Smooth muscle cell (in vitro differentiated cells): ENCODE results near the gene MAP4K5. TPM values are rescaled to one million over a fixed set of nuclear protein-coding genes. Genes with fewer than 3 reads are reported as not detected.

Experiments used
- DNase-seq: peaks from one replicate; lab custom pipeline; 2025; ENCODE audit not compliant: unreplicated experiment; lab: John Stamatoyannopoulos, UW
- H2AFZ ChIP-seq: fragments of 200-600 bp; sonication (generic); 2 replicates; pipeline ENCODE4 v1.6.0; 2016; ENCODE audit warnings: antibody characterized with exemption, low read depth, mild to moderate bottlenecking
- H3F3A ChIP-seq: fragments of 200-600 bp; sonication (generic); 2 replicates; pipeline ENCODE4 v1.6.0; 2017; ENCODE audit warnings: antibody characterized with exemption, low read depth
- H3K27ac ChIP-seq: fragments of 200-600 bp; sonication (generic); 2 replicates; pipeline ENCODE4 v1.5.1; 2016; ENCODE audit warnings: low read depth, mild to moderate bottlenecking
- H3K27me3 ChIP-seq: fragments of 200-600 bp; sonication (generic); 2 replicates; pipeline ENCODE4 v1.6.1; 2016; ENCODE audit warnings: low read depth, mild to moderate bottlenecking
- H3K36me3 ChIP-seq: fragments of 200-600 bp; sonication (generic); 2 replicates; pipeline ENCODE4 v1.5.1; 2016; ENCODE audit warnings: low read depth
- H3K4me1 ChIP-seq: fragments of 200-600 bp; sonication (generic); 2 replicates; pipeline ENCODE4 v1.5.1; 2016; ENCODE audit warnings: low read depth
- H3K4me2 ChIP-seq: fragments of 200-600 bp; sonication (generic); 2 replicates; pipeline ENCODE4 v1.6.0; 2016; ENCODE audit warnings: mild to moderate bottlenecking
- H3K4me3 ChIP-seq: fragments of 200-600 bp; sonication (generic); 2 replicates; pipeline ENCODE4 v1.5.1; 2016; ENCODE audit warnings: mild to moderate bottlenecking
- H3K79me2 ChIP-seq: fragments of 200-600 bp; sonication (generic); 2 replicates; pipeline ENCODE4 v1.6.0; 2016; ENCODE audit warnings: low read depth, mild to moderate bottlenecking
- H3K9ac ChIP-seq: fragments of 200-600 bp; sonication (generic); 2 replicates; pipeline ENCODE4 v1.6.0; 2016; ENCODE audit warnings: low read depth
- H3K9me3 ChIP-seq: fragments of 200-600 bp; sonication (generic); replicated peaks from 2 replicates; pipeline ENCODE4 v1.5.1; 2016; ENCODE audit warnings: low read depth
- H4K20me1 ChIP-seq: fragments of 200-600 bp; sonication (generic); 2 replicates; pipeline ENCODE4 v1.6.0; 2016; ENCODE audit warnings: low read depth
- CTCF ChIP-seq: fragments of 200-600 bp; sonication (generic); IDR thresholded peaks from 2 replicates; pipeline ENCODE4 v1.5.1; 2017; ENCODE audit warnings: borderline replicate concordance, mild to moderate bottlenecking, antibody characterized with exemption; ENCODE audit not compliant: insufficient read depth, poor library complexity, severe bottlenecking
- WGBS: methylation state at CpG from one replicate; pipeline ENCODE4 v1.1.7; 2016; ENCODE audit warnings: low lambda C conversion rate; 5-methylcytosine and 5-hydroxymethylcytosine counted together
- polyA plus RNA-seq: library from polyadenylated mRNA; unstranded; fragments of >200 nt; fragmentation: Nextera tagmentation; extraction: Ambion mirVana; gene quantifications from 2 replicates; pipeline ENCODE4 v1.2.1, GENCODE V29; 2016
- small RNA-seq: library from RNA; depleted of rRNA; stranded (forward); fragments of <200 nt; gene quantifications from one replicate; pipeline ENCODE3, GENCODE V24; 2014
- total RNA-seq: library from RNA; depleted of rRNA; stranded (reverse); fragments of >200 nt; gene quantifications from 2 replicates; pipeline ENCODE4 v1.2.3, GENCODE V29; 2014

MAP4K5 gene
- total and polyA plus RNA-seq, 2 experiments from 2014 or later, result 35.4 to 115 TPM

GRCh38 chr14:50371546-50371945 lies 160.8 kb downstream of the MAP4K5 start:
- H4K20me1 ChIP-seq, result no peaks in the 10 kb centered on the region
- H3K27me3 ChIP-seq, result no peaks in the 10 kb centered on the region
- no peak overlapping the region for H3K4me2 ChIP-seq
- H2AFZ ChIP-seq, result no peak overlapping the region
- H3K4me1 ChIP-seq, result no peaks in the 10 kb centered on the region
- TF ChIP-seq CTCF, result no peak
- H3K9me3 ChIP-seq, result no peaks in the 10 kb centered on the region
- WGBS, result 98% methylated on average over 4 of the region's 4 CpGs
- H3K9ac ChIP-seq, result no peak overlapping the region
- H3K79me2 ChIP-seq, result no peaks in the 10 kb centered on the region
- no peaks in the 10 kb centered on the region for H3K36me3 ChIP-seq
- DNase-seq, result no peak
- H3K27ac ChIP-seq, result no peak overlapping the region
- H3F3A ChIP-seq, result no peaks in the 10 kb centered on the region
- H3K4me3 ChIP-seq, result no peak overlapping the region

Small RNA genes lying within 50 kb of the gene (small RNA-seq; reads per million reads assigned to genes)
- gene RF00019 (not detected), gene SNRPGP1 (not detected)

Other genes starting within 250 kb of the MAP4K5 start
- gene L2HGDH, start 220.3 kb downstream of the MAP4K5 start, total RNA-seq, result 3.5 and 4.2 TPM in 2 replicates
- gene L2HGDH, start 220.3 kb downstream of the MAP4K5 start, polyA plus RNA-seq, result 3.0 and 4.6 TPM in 2 replicates
- 1.6 and 14.5 TPM in 2 replicates for gene DMAC2L, start 220.2 kb downstream of the MAP4K5 start, total RNA-seq
- gene DMAC2L, start 220.2 kb downstream of the MAP4K5 start, polyA plus RNA-seq, result 5.7 and 8.5 TPM in 2 replicates
- gene CDKL1, start 135.7 kb downstream of the MAP4K5 start, total RNA-seq, result 3.0 and 4.9 TPM in 2 replicates
- 1.6 and 1.7 TPM in 2 replicates for gene CDKL1, start 135.7 kb downstream of the MAP4K5 start, polyA plus RNA-seq
- 1.8 and 2.1 TPM in 2 replicates for gene ATL1, start 27.6 kb upstream of the MAP4K5 start, total RNA-seq
- gene ATL1, start 27.6 kb upstream of the MAP4K5 start, polyA plus RNA-seq, result 1.5 and 3.5 TPM in 2 replicates
- 17.7 and 24.8 TPM in 2 replicates for gene SAV1, start 135.7 kb upstream of the MAP4K5 start, total RNA-seq
- gene SAV1, start 135.7 kb upstream of the MAP4K5 start, polyA plus RNA-seq, result 17.7 and 18.4 TPM in 2 replicates